ENCODE measurements around the gene ZBTB16. TPM values are rescaled to one million over a fixed set of nuclear protein-coding genes. Genes with fewer than 3 reads are reported as not detected.

ZBTB16 gene
- total RNA-seq, 1 donor from 2014 or later = 11.9 TPM

DNA sequence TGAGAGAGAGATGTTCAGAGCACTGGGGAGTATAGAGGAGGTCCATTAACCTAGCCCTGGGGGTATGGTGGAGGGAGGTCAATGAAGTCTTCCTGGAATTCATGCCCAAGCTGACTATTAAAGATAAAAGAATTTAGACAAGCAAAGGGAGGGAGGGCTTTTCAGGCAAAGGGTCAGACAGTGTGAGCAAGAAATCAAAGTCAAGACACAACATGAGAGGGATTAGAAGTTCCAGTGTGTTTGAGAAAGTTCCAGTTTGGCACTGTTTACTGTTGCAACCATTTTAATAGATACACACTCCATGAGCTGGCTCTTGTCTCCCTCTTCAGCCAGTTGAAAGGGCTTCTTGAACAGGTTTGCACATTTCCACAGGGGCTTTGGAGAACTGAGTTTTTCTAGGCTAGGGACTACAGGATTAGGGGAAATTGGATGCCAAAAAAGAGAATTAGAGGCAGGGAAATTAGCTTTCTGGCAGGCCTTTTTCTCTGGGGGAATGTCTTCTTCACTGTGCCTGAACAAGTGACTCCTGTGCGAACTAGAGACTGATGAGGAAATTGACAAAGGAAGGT, 222.0 kb downstream of the ZBTB16 start:
- H3K27ac Mint-ChIP-seq = no peak overlapping the region
- no peak overlapping the region for H3K4me3 Mint-ChIP-seq
- peaks cover 12% of the 10 kb centered on the region for H3K27me3 Mint-ChIP-seq
- DNase-seq (ENCODE audit: extremely low spot score, unreplicated experiment) = no peak
- TF ChIP-seq, protein P1, sequence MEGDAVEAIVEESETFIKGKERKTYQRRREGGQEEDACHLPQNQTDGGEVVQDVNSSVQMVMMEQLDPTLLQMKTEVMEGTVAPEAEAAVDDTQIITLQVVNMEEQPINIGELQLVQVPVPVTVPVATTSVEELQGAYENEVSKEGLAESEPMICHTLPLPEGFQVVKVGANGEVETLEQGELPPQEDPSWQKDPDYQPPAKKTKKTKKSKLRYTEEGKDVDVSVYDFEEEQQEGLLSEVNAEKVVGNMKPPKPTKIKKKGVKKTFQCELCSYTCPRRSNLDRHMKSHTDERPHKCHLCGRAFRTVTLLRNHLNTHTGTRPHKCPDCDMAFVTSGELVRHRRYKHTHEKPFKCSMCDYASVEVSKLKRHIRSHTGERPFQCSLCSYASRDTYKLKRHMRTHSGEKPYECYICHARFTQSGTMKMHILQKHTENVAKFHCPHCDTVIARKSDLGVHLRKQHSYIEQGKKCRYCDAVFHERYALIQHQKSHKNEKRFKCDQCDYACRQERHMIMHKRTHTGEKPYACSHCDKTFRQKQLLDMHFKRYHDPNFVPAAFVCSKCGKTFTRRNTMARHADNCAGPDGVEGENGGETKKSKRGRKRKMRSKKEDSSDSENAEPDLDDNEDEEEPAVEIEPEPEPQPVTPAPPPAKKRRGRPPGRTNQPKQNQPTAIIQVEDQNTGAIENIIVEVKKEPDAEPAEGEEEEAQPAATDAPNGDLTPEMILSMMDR (conservative IDR thresholded peaks at IDR 0.05) = no peak
- H3K36me3 Mint-ChIP-seq = no peaks in the 10 kb centered on the region
- no peaks in the 10 kb centered on the region for H3K9me3 Mint-ChIP-seq
- peaks cover 9% of the 10 kb centered on the region for H3K4me1 Mint-ChIP-seq (ENCODE audit: unreplicated experiment)

- H3K9me3 Mint-ChIP-seq = no peaks in the 10 kb centered on the region
- peaks cover 9% of the 10 kb centered on the region for H3K4me1 Mint-ChIP-seq (ENCODE audit: unreplicated experiment)
- H3K4me3 Mint-ChIP-seq = no peak overlapping the region
- no peaks in the 10 kb centered on the region for H3K36me3 Mint-ChIP-seq
- no peak overlapping the region for H3K27ac Mint-ChIP-seq
- peaks cover 8% of the 10 kb centered on the region for H3K27me3 Mint-ChIP-seq
- TF ChIP-seq, protein P1 (conservative IDR thresholded peaks at IDR 0.05) = no peak
- DNase-seq (ENCODE audit: extremely low spot score, unreplicated experiment) = no peak
These were observed 223.0 kb downstream of the ZBTB16 start for GRCh38 chr11:114282488-114282887.

DNA sequence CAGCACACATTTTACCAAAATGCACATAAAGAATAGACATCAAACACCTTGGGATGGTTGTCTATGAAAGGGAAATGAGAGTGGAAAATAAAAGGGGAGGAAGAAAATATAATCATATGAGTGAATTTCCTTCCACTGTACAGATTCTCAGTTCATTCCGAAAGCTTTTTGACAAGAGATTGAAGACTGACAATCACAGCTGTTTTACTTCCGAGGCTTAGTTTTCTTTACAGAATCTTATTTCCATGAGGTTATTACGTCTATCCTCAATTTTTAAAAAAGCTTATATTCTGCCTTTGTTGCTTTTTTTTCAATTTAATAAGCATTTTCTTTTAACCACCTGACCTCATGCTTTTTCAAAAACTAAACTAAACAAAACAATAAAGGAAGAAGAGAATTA, 223.9 kb downstream of the ZBTB16 start:
- Mint-ChIP-seq H3K4me3 (no peak overlapping the region), H3K4me1 (ENCODE audit: unreplicated experiment) (peaks cover 9% of the 10 kb centered on the region), H3K27me3 (peaks cover 2% of the 10 kb centered on the region), H3K27ac (no peak overlapping the region), H3K36me3 (no peaks in the 10 kb centered on the region), H3K9me3 (no peaks in the 10 kb centered on the region)
- DNase-seq (ENCODE audit: extremely low spot score, unreplicated experiment) = no peak
- TF ChIP-seq, protein P1 (conservative IDR thresholded peaks at IDR 0.05) = no peak

DNA sequence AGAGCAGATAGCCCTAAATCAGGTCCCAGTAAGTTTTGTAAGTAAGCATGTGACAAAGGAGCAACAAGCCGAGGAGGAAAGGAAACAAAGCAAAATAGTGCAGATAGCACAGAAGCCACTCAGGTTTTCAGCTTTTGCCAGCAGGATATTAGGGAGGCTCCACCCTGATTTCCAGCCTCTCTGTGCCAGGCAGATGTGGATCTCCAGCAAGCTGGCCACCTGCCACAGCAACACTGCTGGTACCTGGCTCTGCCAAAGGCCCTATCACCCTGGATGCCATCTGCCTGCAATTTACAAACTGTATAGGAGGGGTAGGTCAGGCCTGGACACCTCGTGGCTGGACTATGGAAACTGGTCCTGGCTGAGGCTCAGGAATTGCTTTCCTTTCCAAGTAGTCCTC, 224.5 kb downstream of the ZBTB16 start:
- no peak for DNase-seq (ENCODE audit: extremely low spot score, unreplicated experiment)
- TF ChIP-seq, protein P1 (conservative IDR thresholded peaks at IDR 0.05) = no peak
- no peaks in the 10 kb centered on the region for H3K36me3 Mint-ChIP-seq
- no peaks in the 10 kb centered on the region for H3K27me3 Mint-ChIP-seq
- H3K4me1 Mint-ChIP-seq (ENCODE audit: unreplicated experiment) = peaks cover 9% of the 10 kb centered on the region
- H3K4me3 Mint-ChIP-seq = no peak overlapping the region
- H3K9me3 Mint-ChIP-seq = no peaks in the 10 kb centered on the region
- no peak overlapping the region for H3K27ac Mint-ChIP-seq

DNA sequence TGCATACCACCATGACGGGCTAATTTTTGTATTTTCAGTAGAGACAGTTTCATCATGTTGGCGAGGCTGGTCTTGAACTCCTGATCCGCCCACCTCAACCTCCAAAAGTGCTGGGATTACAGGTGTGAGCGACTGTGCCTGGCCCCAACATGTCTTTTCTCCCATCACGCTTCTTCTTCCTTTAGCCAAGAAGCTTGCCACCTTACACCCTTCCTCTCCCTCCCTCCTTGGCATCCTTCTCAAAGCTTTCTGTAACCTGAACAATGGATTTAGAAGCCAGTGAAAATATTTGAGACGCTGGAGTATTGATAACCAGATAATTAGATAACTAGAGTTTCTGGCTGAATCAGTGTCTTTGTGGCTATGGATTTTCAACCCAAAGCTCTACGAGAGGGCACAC, 225.4 kb downstream of the ZBTB16 start:
- no peaks in the 10 kb centered on the region for H3K27me3 Mint-ChIP-seq
- TF ChIP-seq, protein P1 (conservative IDR thresholded peaks at IDR 0.05) = no peak
- no peaks in the 10 kb centered on the region for H3K9me3 Mint-ChIP-seq
- DNase-seq (ENCODE audit: extremely low spot score, unreplicated experiment) = no peak
- no peak overlapping the region for H3K4me3 Mint-ChIP-seq
- no peak overlapping the region for H3K27ac Mint-ChIP-seq
- H3K36me3 Mint-ChIP-seq = no peaks in the 10 kb centered on the region
- peaks cover 9% of the 10 kb centered on the region for H3K4me1 Mint-ChIP-seq (ENCODE audit: unreplicated experiment)

GRCh38 chr11:114285599-114285998, 226.1 kb downstream of the ZBTB16 start:
- Mint-ChIP-seq H3K4me3 (no peak overlapping the region), H3K4me1 (ENCODE audit: unreplicated experiment) (peaks cover 8% of the 10 kb centered on the region), H3K27me3 (no peaks in the 10 kb centered on the region), H3K27ac (no peak overlapping the region), H3K9me3 (no peaks in the 10 kb centered on the region), H3K36me3 (no peaks in the 10 kb centered on the region)
- no peak for DNase-seq (ENCODE audit: extremely low spot score, unreplicated experiment)
- TF ChIP-seq, protein P1 (conservative IDR thresholded peaks at IDR 0.05) = no peak

Data from type B pancreatic cell (in vitro differentiated cells).